ENCODE results near the gene KRTAP1-5. TPM values are rescaled to one million over a fixed set of nuclear protein-coding genes. Genes with fewer than 3 reads are reported as not detected.
"Not testable (repeated sequence)": the region's sequence is repeated elsewhere in the genome, so short reads cannot be mapped to it uniquely, and the experiment has no call there.

KRTAP1-5 gene
- total and polyA plus RNA-seq, 12 donors, result not detected

- DNase-seq, result no peak
- TF ChIP-seq POLR2A (IDR thresholded peaks at IDR 0.05) (no peak), CTCF (IDR thresholded peaks at IDR 0.05) (no peak)
- Histone ChIP-seq H3K4me1 (replicated peaks in 1 of 2) (no peaks in the 10 kb centered on the region), H3K9me3 (replicated peaks in 1 of 3) (no peaks in the 10 kb centered on the region), H3K36me3 (replicated peaks in 1 of 2) (no peaks in the 10 kb centered on the region), H3K27me3 (no peaks in the 10 kb centered on the region), H3K4me3 (no peak overlapping the region), H3K27ac (no peak overlapping the region)
- 79 to 99% (median 92%) methylated on average over 3 of the region's 3 CpGs for WGBS, 4 donors
- intact Hi-C loops (cut with DNase I), result no loop called here
These were observed 22.6 kb downstream of the KRTAP1-5 start for GRCh38 chr17:41004397-41004796.

GRCh38 chr17:41003926-41004325, 23.1 kb downstream of the KRTAP1-5 start:
- no peak for TF ChIP-seq POLR2A (IDR thresholded peaks at IDR 0.05)
- no peak for TF ChIP-seq CTCF (IDR thresholded peaks at IDR 0.05)
- H3K9me3 ChIP-seq (replicated peaks in 1 of 3), result no peaks in the 10 kb centered on the region
- H3K27me3 ChIP-seq, result no peaks in the 10 kb centered on the region
- H3K27ac ChIP-seq, result no peak overlapping the region
- intact Hi-C loops (cut with DNase I), result no loop called here
- H3K36me3 ChIP-seq (replicated peaks in 1 of 2), result no peaks in the 10 kb centered on the region
- no peak for DNase-seq
- H3K4me1 ChIP-seq (replicated peaks in 1 of 2), result no peaks in the 10 kb centered on the region
- no peak overlapping the region for H3K4me3 ChIP-seq
- 35 to 47% (median 38%) methylated on average over 4 of the region's 4 CpGs for WGBS, 4 donors

DNA sequence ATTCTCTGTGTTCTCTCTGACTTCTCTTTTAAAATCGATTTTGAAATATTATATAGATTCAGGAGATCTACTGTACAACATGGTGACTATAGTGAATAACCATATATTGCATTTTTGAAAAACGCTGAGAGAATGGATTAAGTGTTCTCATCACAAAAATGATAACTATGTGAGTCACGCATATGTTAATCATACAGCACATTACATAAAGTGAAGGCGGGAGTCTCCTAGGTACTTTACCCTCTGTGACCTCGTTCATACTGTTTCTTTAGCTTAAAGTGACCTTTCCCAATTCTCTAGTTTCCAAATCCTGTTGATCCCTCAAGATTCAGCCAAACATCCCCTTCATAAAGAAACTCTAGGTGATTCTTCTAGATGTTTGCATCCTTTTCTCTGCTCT, 24.2 kb downstream of the KRTAP1-5 start:
- TF ChIP-seq CTCF (IDR thresholded peaks at IDR 0.05) (no peak), POLR2A (IDR thresholded peaks at IDR 0.05) (no peak)
- intact Hi-C loops (cut with DNase I), result no loop called here
- no peak for DNase-seq
- Histone ChIP-seq H3K9me3 (replicated peaks in 1 of 3) (no peaks in the 10 kb centered on the region), H3K4me3 (no peak overlapping the region), H3K27me3 (no peaks in the 10 kb centered on the region), H3K4me1 (replicated peaks in 1 of 2) (no peaks in the 10 kb centered on the region), H3K36me3 (replicated peaks in 1 of 2) (no peaks in the 10 kb centered on the region), H3K27ac (no peak overlapping the region)
- 54 to 62% (median 58%) methylated on average over 5 of the region's 5 CpGs for WGBS, 4 donors

GRCh38 chr17:41001795-41002194, 25.2 kb downstream of the KRTAP1-5 start:
- Histone ChIP-seq H3K27ac (no peak overlapping the region), H3K27me3 (peaks cover 5% of the 10 kb centered on the region), H3K4me3 (no peak overlapping the region), H3K36me3 (replicated peaks in 1 of 2) (no peaks in the 10 kb centered on the region), H3K9me3 (replicated peaks in 1 of 3) (no peaks in the 10 kb centered on the region), H3K4me1 (replicated peaks in 1 of 2) (no peaks in the 10 kb centered on the region)
- WGBS, 4 donors, result 77 to 83% (median 82%) methylated on average over 4 of the region's 4 CpGs
- no peak for TF ChIP-seq POLR2A (IDR thresholded peaks at IDR 0.05)
- no peak for TF ChIP-seq CTCF (IDR thresholded peaks at IDR 0.05)
- no peak for DNase-seq
- intact Hi-C loops (cut with DNase I), result no loop called here

- 74 to 87% (median 86%) methylated on average over 5 to 6 of the region's 6 CpGs for WGBS, 4 donors
- H3K9me3 ChIP-seq (replicated peaks in 1 of 3); intact Hi-C loops (cut with DNase I); H3K36me3 ChIP-seq (replicated peaks in 1 of 2); H3K27ac ChIP-seq; DNase-seq; H3K27me3 ChIP-seq; H3K4me3 ChIP-seq; H3K4me1 ChIP-seq (replicated peaks in 1 of 2): not testable (repeated sequence)
These were observed 27.4 kb downstream of the KRTAP1-5 start, which contains the start of gene KRTAP3-2 for GRCh38 chr17:40999563-40999962. TSS of gene KRTAP3-2 (minus strand) at chr17:40999906. CDS start at chr17:40999853, 53 bp downstream.

Measured in adrenal gland (tissue), 12 donors.